HFFc6 (cell line): Measurements from ENCODE around the gene SMIM1. TPM values are rescaled to one million over a fixed set of nuclear protein-coding genes. Genes with fewer than 3 reads are reported as not detected.

Source experiments
- DNase-seq: peaks from one replicate; pipeline ENCODE4 v3.0.0-alpha.2; 2018
- H3K27ac Mint-ChIP-seq: 2 replicates; pipeline ENCODE4 v1.8.0; 2020; ENCODE audit warnings: mild to moderate bottlenecking, mixed read lengths
- H3K27me3 Mint-ChIP-seq: 2 replicates; pipeline ENCODE4 v1.8.0; 2021; ENCODE audit warnings: mild to moderate bottlenecking, moderate library complexity, mixed read lengths; ENCODE audit not compliant: insufficient read depth
- H3K36me3 Mint-ChIP-seq: 2 replicates; pipeline ENCODE4 v1.8.0; 2021; ENCODE audit warnings: low read depth, mixed read lengths
- H3K4me1 Mint-ChIP-seq: 2 replicates; pipeline ENCODE4 v1.8.0; 2020; ENCODE audit warnings: low read depth, mixed read lengths
- H3K4me3 Mint-ChIP-seq: 2 replicates; pipeline ENCODE4 v1.8.0; 2020; ENCODE audit warnings: mild to moderate bottlenecking, moderate library complexity, mixed read lengths
- H3K9me3 Mint-ChIP-seq: 2 replicates; pipeline ENCODE4 v1.8.0; 2020; ENCODE audit warnings: mild to moderate bottlenecking, mixed read lengths
- CTCF ChIP-seq: fragments of 200-600 bp; sonication (generic); IDR thresholded peaks from 2 replicates; pipeline ENCODE4 v1.5.0; 2021; ENCODE audit warnings: antibody characterized with exemption, mild to moderate bottlenecking
- total RNA-seq, 6 experiments: library from RNA; stranded (reverse); fragmentation: NEBNext Ultra II Directional; extraction: Animal tissue kit (Norgen Biotek cat#: 25700); gene quantifications; 2 replicates in 1 of 6; 3 replicates in 5 of 6; pipeline ENCODE4 v1.2.3, GENCODE V29; 2021

The SMIM1 gene
- total RNA-seq, 6 experiments from 2014 or later: 0.38 to 3.4 (median 1.6) TPM

GRCh38 chr1:3741566-3742438, 30.7 kb upstream of the SMIM1 start:
- H3K36me3 Mint-ChIP-seq: no peaks in the 10 kb centered on the region
- peaks cover 12% of the 10 kb centered on the region for H3K27me3 Mint-ChIP-seq
- H3K4me1 Mint-ChIP-seq: peaks cover 17% of the 10 kb centered on the region; the same call in 1 of the 2 replicates
- DNase-seq: no peak
- TF ChIP-seq CTCF: no peak
- H3K4me3 Mint-ChIP-seq: no peak overlapping the region
- H3K27ac Mint-ChIP-seq: peak overlapping the region; percentile 55; the same call in 1 of the 2 replicates
- no peaks in the 10 kb centered on the region for H3K9me3 Mint-ChIP-seq

GRCh38 chr1:3742439-3743298, 29.9 kb upstream of the SMIM1 start:
- no peaks in the 10 kb centered on the region for H3K36me3 Mint-ChIP-seq
- DNase-seq: no peak
- H3K9me3 Mint-ChIP-seq: no peaks in the 10 kb centered on the region
- H3K27ac Mint-ChIP-seq: peak overlapping the region; percentile 55; the same call in 1 of the 2 replicates
- H3K4me1 Mint-ChIP-seq: peaks cover 17% of the 10 kb centered on the region; the same call in 1 of the 2 replicates
- H3K4me3 Mint-ChIP-seq: no peak overlapping the region
- no peak for TF ChIP-seq CTCF
- peaks cover 12% of the 10 kb centered on the region for H3K27me3 Mint-ChIP-seq

- H3K9me3 Mint-ChIP-seq: no peaks in the 10 kb centered on the region
- TF ChIP-seq CTCF: no peak
- H3K4me1 Mint-ChIP-seq: peaks cover 17% of the 10 kb centered on the region; the same call in 1 of the 2 replicates
- H3K27ac Mint-ChIP-seq: no peak overlapping the region
- H3K27me3 Mint-ChIP-seq: peaks cover 12% of the 10 kb centered on the region
- DNase-seq: peak; percentile 28
- H3K36me3 Mint-ChIP-seq: no peaks in the 10 kb centered on the region
- no peak overlapping the region for H3K4me3 Mint-ChIP-seq
Measured at GRCh38 chr1:3743421-3743820, 29.1 kb upstream of the SMIM1 start.

- TF ChIP-seq CTCF: no peak
- Mint-ChIP-seq H3K4me3 (no peak overlapping the region), H3K27me3 (peaks cover 12% of the 10 kb centered on the region), H3K27ac (no peak overlapping the region), H3K4me1 (peaks cover 17% of the 10 kb centered on the region; the same call in 1 of the 2 replicates), H3K9me3 (no peaks in the 10 kb centered on the region), H3K36me3 (no peaks in the 10 kb centered on the region)
- no peak for DNase-seq
Measured at GRCh38 chr1:3743826-3744225, 28.7 kb upstream of the SMIM1 start.

GRCh38 chr1:3744646-3745045, 27.9 kb upstream of the SMIM1 start:
- no peak overlapping the region for H3K27ac Mint-ChIP-seq
- no peak for DNase-seq
- no peak for TF ChIP-seq CTCF
- H3K4me3 Mint-ChIP-seq: no peak overlapping the region
- peaks cover 17% of the 10 kb centered on the region for H3K27me3 Mint-ChIP-seq
- peaks cover 17% of the 10 kb centered on the region; the same call in 1 of the 2 replicates for H3K4me1 Mint-ChIP-seq
- no peaks in the 10 kb centered on the region for H3K36me3 Mint-ChIP-seq
- no peaks in the 10 kb centered on the region for H3K9me3 Mint-ChIP-seq
